Choroid plexus epithelial cell (primary cell): ENCODE data around the gene RHBDF2.

Experiments
- DNase-seq: peaks from one replicate; pipeline ENCODE4 v3.0.0-alpha.2; 2010; ENCODE audit warnings: low read depth
- H3K4me3 ChIP-seq: 2 replicates; pipeline ENCODE4 v1.5.1; 2011; ENCODE audit warnings: low read depth, mild to moderate bottlenecking, control low read depth, low read length, moderate library complexity
- CTCF ChIP-seq: conservative IDR thresholded peaks from 2 replicates; pipeline ENCODE4 v1.5.1; 2011; ENCODE audit warnings: low read depth, mild to moderate bottlenecking, control low read depth, inconsistent platforms, low read length, moderate library complexity

RHBDF2 gene

GRCh38 chr17:76546556-76547182 lies 45.4 kb upstream of the RHBDF2 start:
- no peak overlapping the region for H3K4me3 ChIP-seq
- peak; percentile 91 for DNase-seq
- peak; percentile 2 for TF ChIP-seq CTCF

GRCh38 chr17:76545918-76546555 lies 44.8 kb upstream of the RHBDF2 start:
- no peak for TF ChIP-seq CTCF
- peak; percentile 17 for DNase-seq
- no peak overlapping the region for H3K4me3 ChIP-seq

GRCh38 chr17:76544546-76545365 lies 43.5 kb upstream of the RHBDF2 start:
- TF ChIP-seq CTCF: no peak
- H3K4me3 ChIP-seq: no peak overlapping the region
- DNase-seq: no peak

GRCh38 chr17:76543826-76544545 lies 42.8 kb upstream of the RHBDF2 start:
- H3K4me3 ChIP-seq: no peak overlapping the region
- TF ChIP-seq CTCF: no peak
- DNase-seq: peak; percentile 29

GRCh38 chr17:76543482-76543825 lies 42.2 kb upstream of the RHBDF2 start:
- no peak overlapping the region for H3K4me3 ChIP-seq
- no peak for DNase-seq
- no peak for TF ChIP-seq CTCF

GRCh38 chr17:76542984-76543383 lies 41.8 kb upstream of the RHBDF2 start:
- no peak overlapping the region for H3K4me3 ChIP-seq
- DNase-seq: no peak

More at GRCh38 chr17:76542984-76543383, 41.8 kb upstream of the RHBDF2 start:
- TF ChIP-seq CTCF: no peak
